Tibial nerve (tissue), 4 donors: ENCODE data around the gene NINL. TPM values are rescaled to one million over a fixed set of nuclear protein-coding genes. Genes with fewer than 3 reads are reported as not detected.

Experiments used
- DNase-seq, 2 donors: peaks; one replicate each; pipeline ENCODE4 v3.0.0-alpha.2; 2019; ENCODE audit warnings: low spot score in 2 of 2
- H3K27ac ChIP-seq, 4 donors: fragments of 200-600 bp; sonication (generic) in 3 of 4; one replicate each; pipeline ENCODE4 v1.5.1; 2017 to 2019; ENCODE audit warnings: mild to moderate bottlenecking in 1 of 4
- H3K27me3 ChIP-seq, 2 donors: fragments of 200-600 bp; sonication (generic) in 1 of 2; one replicate each; pipeline versions ENCODE4 v1.5.1 to v1.6.0; 2017 to 2019
- H3K36me3 ChIP-seq, 3 donors: fragments of 200-600 bp; sonication (generic); one replicate each; pipeline ENCODE4 v1.5.1; 2018 to 2019
- H3K4me1 ChIP-seq, 4 donors: fragments of 200-600 bp; sonication (generic) in 3 of 4; one replicate each; pipeline ENCODE4 v1.5.1; 2017 to 2019
- H3K4me3 ChIP-seq, 4 donors: fragments of 200-600 bp; sonication (generic) in 3 of 4; one replicate each; pipeline ENCODE4 v1.5.1; 2017 to 2019; ENCODE audit warnings: mild to moderate bottlenecking in 1 of 4, moderate library complexity in 1 of 4
- H3K9me3 ChIP-seq, 4 donors: fragments of 200-600 bp; sonication (generic) in 3 of 4; one replicate each; pipeline ENCODE4 v1.5.1; 2017 to 2019
- CTCF ChIP-seq, 5 experiments: fragments of 200-600 bp in 3 of 5; fragments of 450-650 bp in 2 of 5; sonication (generic) in 3 of 5; IDR thresholded peaks; one replicate each; pipeline ENCODE4 v1.5.1; 2016 to 2019; ENCODE audit warnings: antibody characterized with exemption in 5 of 5, mild to moderate bottlenecking in 3 of 5, moderate library complexity in 2 of 5
- EP300 ChIP-seq, 2 donors: sonication (generic); formaldehyde crosslinking; IDR thresholded peaks; one replicate each; pipeline ENCODE4 v1.6.1; 2017; ENCODE audit warnings: antibody characterized with exemption in 2 of 2, mild to moderate bottlenecking in 1 of 2
- POLR2A ChIP-seq, 2 donors: fragments of 450-650 bp; IDR thresholded peaks; one replicate each; pipeline ENCODE4 v1.6.1; 2017; ENCODE audit warnings: antibody characterized with exemption in 2 of 2, mild to moderate bottlenecking in 2 of 2, moderate library complexity in 2 of 2
- WGBS, 2 donors: methylation state at CpG; one replicate each; pipeline ENCODE4 v1.1.5; 2018; 5-methylcytosine and 5-hydroxymethylcytosine counted together
- total RNA-seq, 4 donors: library from RNA; depleted of rRNA; stranded (reverse); fragments of >200 nt; gene quantifications; one replicate each; pipeline ENCODE4 v1.1.0, GENCODE V29; 2016

NINL gene
- total RNA-seq, 4 donors from 2014 or later, result 8.0 to 14.1 (median 10.5) TPM

- Histone ChIP-seq H3K27ac (no peak overlapping the region), H3K36me3 (peaks cover 0 to 59% (median 0%) of the 10 kb centered on the region in 3 donors)
These were observed 84.4 kb downstream of the NINL start for GRCh38 chr20:25500880-25501351.

GRCh38 chr20:25499855-25500434 lies 85.4 kb downstream of the NINL start:
- H3K4me1 ChIP-seq, result no peaks in the 10 kb centered on the region
- DNase-seq, result no peak
- 87 to 92% methylated on average over 8 of the region's 8 CpGs for WGBS, 2 donors
- no peak overlapping the region for H3K4me3 ChIP-seq
- TF ChIP-seq CTCF (IDR thresholded peaks at IDR 0.05) (no peak), EP300 (IDR thresholded peaks at IDR 0.05) (no peak), POLR2A (IDR thresholded peaks at IDR 0.05) (no peak)
- H3K9me3 ChIP-seq, result no peaks in the 10 kb centered on the region
- H3K27ac ChIP-seq, result no peak overlapping the region
- no peaks in the 10 kb centered on the region for H3K27me3 ChIP-seq
- H3K36me3 ChIP-seq, result peaks cover 0 to 65% (median 0%) of the 10 kb centered on the region in 3 donors

More at GRCh38 chr20:25500880-25501351, 84.4 kb downstream of the NINL start:
- no peaks in the 10 kb centered on the region for H3K27me3 ChIP-seq
- 82 to 89% methylated on average over 10 to 11 of the region's 13 CpGs for WGBS, 2 donors
- DNase-seq, result no peak
- H3K9me3 ChIP-seq, result no peaks in the 10 kb centered on the region
- no peak for TF ChIP-seq CTCF (IDR thresholded peaks at IDR 0.05)
- no peak for TF ChIP-seq EP300 (IDR thresholded peaks at IDR 0.05)
- TF ChIP-seq POLR2A (IDR thresholded peaks at IDR 0.05), result no peak
- no peak overlapping the region for H3K4me3 ChIP-seq
- H3K4me1 ChIP-seq, result no peaks in the 10 kb centered on the region

- no peaks in the 10 kb centered on the region for H3K27me3 ChIP-seq
- H3K27ac ChIP-seq, result no peak overlapping the region
- no peak for TF ChIP-seq POLR2A (IDR thresholded peaks at IDR 0.05)
- 91 to 92% methylated on average over 12 to 13 of the region's 13 CpGs for WGBS, 2 donors
- H3K4me3 ChIP-seq, result no peak overlapping the region
- peaks cover 0 to 56% (median 0%) of the 10 kb centered on the region in 3 donors for H3K36me3 ChIP-seq
- H3K9me3 ChIP-seq, result no peaks in the 10 kb centered on the region
- DNase-seq, result no peak
- no peaks in the 10 kb centered on the region for H3K4me1 ChIP-seq
These were observed 86.3 kb downstream of the NINL start for GRCh38 chr20:25499031-25499430.

- Histone ChIP-seq H3K27me3 (no peaks in the 10 kb centered on the region), H3K4me3 (no peak overlapping the region), H3K4me1 (no peaks in the 10 kb centered on the region), H3K9me3 (no peaks in the 10 kb centered on the region), H3K27ac (no peak overlapping the region), H3K36me3 (peaks cover 0 to 55% (median 0%) of the 10 kb centered on the region in 3 donors)
- no peak for DNase-seq
- TF ChIP-seq POLR2A (IDR thresholded peaks at IDR 0.05) (no peak), CTCF (IDR thresholded peaks at IDR 0.05) (no peak), EP300 (IDR thresholded peaks at IDR 0.05) (no peak)
- 80 to 88% methylated on average over 6 of the region's 6 CpGs for WGBS, 2 donors
These were observed 87.1 kb downstream of the NINL start for GRCh38 chr20:25498280-25498606.

GRCh38 chr20:25497586-25498279 lies 87.6 kb downstream of the NINL start:
- Histone ChIP-seq H3K4me3 (no peak overlapping the region), H3K27ac (no peak overlapping the region), H3K9me3 (no peaks in the 10 kb centered on the region), H3K4me1 (no peaks in the 10 kb centered on the region), H3K27me3 (no peaks in the 10 kb centered on the region), H3K36me3 (peaks cover 0 to 53% (median 0%) of the 10 kb centered on the region in 3 donors)
- WGBS, 2 donors, result 85 to 86% methylated on average over 16 to 19 of the region's 22 CpGs
- no peak for DNase-seq
- TF ChIP-seq EP300 (IDR thresholded peaks at IDR 0.05) (no peak), CTCF (IDR thresholded peaks at IDR 0.05) (no peak), POLR2A (IDR thresholded peaks at IDR 0.05) (no peak)
